HG02588 (cell line): Measurements from ENCODE around the gene KRT6B.
"Not testable (repeated sequence)": the region's sequence is repeated elsewhere in the genome, so short reads cannot be mapped to it uniquely, and the experiment has no call there.

Source experiments
- ATAC-seq: cut with Tn5 transposase; IDR thresholded peaks from one replicate; pipeline ENCODE4 v1.9.1; 2021; ENCODE audit warnings: mild to moderate bottlenecking, moderate library complexity; ENCODE audit not compliant: unreplicated experiment

KRT6B gene

GRCh38 chr12:52452101-52452500 lies at the start of gene KRT6B:
KRT6B (minus strand) TSS chr12:52452146; CDS start chr12:52452078, 68 bp downstream.
- ATAC-seq: no peak

- ATAC-seq: no peak
Measured at GRCh38 chr12:52501490-52501889, 49.5 kb upstream of the KRT6B start.

GRCh38 chr12:52500574-52500973 lies 48.6 kb upstream of the KRT6B start:
- ATAC-seq: not testable (repeated sequence)

GRCh38 chr12:52499806-52500560 lies 48.0 kb upstream of the KRT6B start:
- ATAC-seq: no peak

- ATAC-seq: no peak
Measured at GRCh38 chr12:52498946-52499345, 47.0 kb upstream of the KRT6B start.

- ATAC-seq: no peak
Measured at GRCh38 chr12:52497975-52498374, 46.0 kb upstream of the KRT6B start.

- ATAC-seq: no peak
Measured at GRCh38 chr12:52496590-52497071, 44.7 kb upstream of the KRT6B start.

- no peak for ATAC-seq
Measured at GRCh38 chr12:52496054-52496453, 44.1 kb upstream of the KRT6B start.

GRCh38 chr12:52495389-52495788 lies 43.4 kb upstream of the KRT6B start:
- no peak for ATAC-seq

- no peak for ATAC-seq
Measured at GRCh38 chr12:52494518-52494917, 42.6 kb upstream of the KRT6B start.

GRCh38 chr12:52494100-52494499 lies 42.2 kb upstream of the KRT6B start:
- no peak for ATAC-seq

- ATAC-seq: no peak
Measured at GRCh38 chr12:52493172-52493571, 41.2 kb upstream of the KRT6B start, which contains the start of gene KRT6A. KRT6A (minus strand) TSS chr12:52493257; CDS start chr12:52493188, 69 bp downstream.

GRCh38 chr12:52492405-52492804 lies 40.5 kb upstream of the KRT6B start:
- not testable (repeated sequence) for ATAC-seq

- not testable (repeated sequence) for ATAC-seq
Measured at GRCh38 chr12:52491495-52491894, 39.5 kb upstream of the KRT6B start.

- no peak for ATAC-seq
Measured at GRCh38 chr12:52488736-52489135, 36.8 kb upstream of the KRT6B start.

- not testable (repeated sequence) for ATAC-seq
Measured at GRCh38 chr12:52487744-52488443, 35.9 kb upstream of the KRT6B start.

GRCh38 chr12:52487211-52487610 lies 35.3 kb upstream of the KRT6B start:
- no peak for ATAC-seq

- no peak for ATAC-seq
Measured at GRCh38 chr12:52486166-52487105, 34.5 kb upstream of the KRT6B start.

GRCh38 chr12:52480073-52480472 lies 28.1 kb upstream of the KRT6B start:
- no peak for ATAC-seq

GRCh38 chr12:52477651-52478050 lies 25.7 kb upstream of the KRT6B start:
- ATAC-seq: no peak

GRCh38 chr12:52474212-52474611 lies 22.3 kb upstream of the KRT6B start:
- ATAC-seq: no peak
